Activated T-cell treated with anti-CD3 and anti-CD28 coated beads for 24 hours (primary cell): Measurements from ENCODE around the gene DHH.
"Not testable (repeated sequence)": the region's sequence is repeated elsewhere in the genome, so short reads cannot be mapped to it uniquely, and the experiment has no call there.

Source experiments
- DNase-seq: peaks from one replicate; pipeline ENCODE4 v3.0.0-alpha.2; 2020; ENCODE audit warnings: low read depth

DHH gene

GRCh38 chr12:49094160-49094974, at the start of gene DHH:
DHH (minus strand) TSS chr12:49094801; CDS start chr12:49094512, 289 bp downstream.
- no peak for DNase-seq

GRCh38 chr12:49144384-49144783, 49.8 kb upstream of the DHH start:
- DNase-seq: no peak

DNA sequence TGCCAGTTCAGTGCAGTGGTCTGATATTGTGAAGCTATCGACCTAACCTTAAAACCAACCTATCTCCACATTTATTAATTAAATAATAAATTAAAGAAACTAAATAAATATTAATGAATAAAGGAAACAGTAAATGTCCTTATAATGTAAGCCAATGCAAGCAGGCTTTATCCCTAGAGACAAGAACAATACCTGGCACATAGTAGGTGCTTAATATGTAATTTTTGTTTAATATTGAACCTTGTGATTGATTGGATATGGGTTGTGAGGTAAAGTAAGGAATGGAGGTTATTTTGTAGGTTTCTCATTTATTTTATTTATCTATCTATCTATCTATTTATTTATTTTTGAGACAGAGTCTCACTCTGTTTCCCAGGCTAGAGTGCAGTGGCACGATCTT, 44.4 kb upstream of the DHH start:
- DNase-seq: no peak

- no peak for DNase-seq
Measured at GRCh38 chr12:49138587-49138986, 44.0 kb upstream of the DHH start.

- no peak for DNase-seq
Measured at GRCh38 chr12:49137476-49137875, 42.9 kb upstream of the DHH start.

GRCh38 chr12:49136997-49137396, 42.4 kb upstream of the DHH start:
- DNase-seq: not testable (repeated sequence)

- no peak for DNase-seq
Measured at GRCh38 chr12:49133590-49133989, 39.0 kb upstream of the DHH start.

DNA sequence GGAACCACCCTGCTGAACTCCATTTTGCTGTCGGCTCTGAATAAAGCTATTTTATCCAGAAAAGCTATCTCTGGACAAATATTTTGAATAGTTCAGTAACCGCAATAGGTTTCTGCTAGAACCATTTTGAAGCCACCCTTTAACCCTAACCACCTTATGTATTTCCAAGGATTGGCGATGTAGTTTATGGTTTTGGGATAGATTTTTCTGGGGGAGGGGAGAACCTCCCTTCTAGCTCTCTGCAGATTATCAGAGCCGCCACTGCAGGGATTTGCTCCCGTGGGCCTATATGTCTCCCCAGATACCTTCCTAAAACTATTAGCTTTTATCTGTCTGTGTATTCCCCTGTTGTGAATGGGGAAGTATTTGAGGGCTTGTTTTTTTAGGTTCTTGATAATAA, 38.4 kb upstream of the DHH start:
- no peak for DNase-seq

DNA sequence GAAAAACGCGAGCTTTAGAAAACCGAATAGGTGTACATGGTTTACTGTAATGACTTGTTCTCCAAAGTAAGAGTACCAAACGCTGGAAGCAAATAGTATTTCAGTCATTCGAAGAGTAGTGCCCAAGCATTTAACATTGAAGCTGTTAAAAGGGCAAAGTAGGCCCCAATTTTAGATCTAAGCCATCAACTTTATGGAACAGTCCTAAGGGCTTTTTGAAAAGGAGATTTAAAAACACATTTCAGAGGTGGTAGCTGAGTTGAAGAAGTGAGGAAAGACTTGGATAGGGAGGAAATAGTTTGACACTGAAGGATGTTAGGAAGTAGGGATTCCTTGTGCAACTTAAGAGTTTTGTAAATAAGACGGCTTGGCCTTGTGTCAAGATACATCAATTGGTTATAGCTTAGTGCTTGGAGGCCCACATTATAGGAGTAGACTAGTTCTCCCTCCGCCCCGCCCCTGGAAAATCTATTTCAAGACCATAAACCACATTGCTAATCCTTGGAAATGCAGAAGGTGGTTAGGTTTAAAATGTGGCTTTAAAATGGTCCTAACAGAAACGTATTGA, 37.4 kb upstream of the DHH start:
- no peak for DNase-seq

- DNase-seq: peak; percentile 86
Measured at GRCh38 chr12:49131051-49131893, 36.7 kb upstream of the DHH start, which contains the start of gene TUBA1B. TUBA1B (minus strand) TSS chr12:49131395; CDS start chr12:49131300, 95 bp downstream.

GRCh38 chr12:49130151-49131050, 35.8 kb upstream of the DHH start:
- peak; percentile 89 for DNase-seq

- no peak for DNase-seq
Measured at GRCh38 chr12:49129332-49130150, 34.9 kb upstream of the DHH start.

- not testable (repeated sequence) for DNase-seq
Measured at GRCh38 chr12:49127971-49128370, 33.4 kb upstream of the DHH start.

GRCh38 chr12:49126852-49127763, 32.5 kb upstream of the DHH start:
- no peak for DNase-seq

- DNase-seq: no peak
Measured at GRCh38 chr12:49121047-49121696, 26.6 kb upstream of the DHH start.

DNA sequence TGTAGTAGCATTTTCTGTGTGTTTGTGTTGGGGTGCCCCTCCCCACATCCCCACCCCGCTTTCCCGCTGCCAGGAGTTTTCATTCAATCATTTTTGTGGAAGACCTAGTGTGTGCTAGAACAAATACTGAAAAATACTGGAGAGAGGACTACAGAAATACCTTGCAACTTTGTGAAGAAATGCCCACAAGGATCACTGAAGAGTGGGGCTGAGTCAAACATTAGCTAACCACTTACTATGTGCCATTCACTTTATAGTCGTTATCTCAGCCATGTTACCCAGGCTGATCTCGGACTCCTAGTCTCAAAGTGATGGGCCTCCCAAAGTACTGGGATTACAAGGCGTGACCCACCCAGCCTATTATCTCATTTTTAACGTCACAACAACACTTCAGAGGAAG, 16.6 kb upstream of the DHH start:
- DNase-seq: no peak

- peak; percentile 92 for DNase-seq
Measured at GRCh38 chr12:49110464-49111155, 16.0 kb upstream of the DHH start, which contains the start of gene LMBR1L. LMBR1L (minus strand) TSS chr12:49110847; CDS start chr12:49110555, 292 bp downstream.
